Hippocampal formation (tissue), 2 donors: ENCODE results near the gene PSAT1.
A peak's percentile ranks its signal among the peaks of the same experiment; 100 is the strongest.

Experiments used
- DNase-seq, 2 donors: peaks; one replicate each; lab custom pipeline; 2025; lab: John Stamatoyannopoulos, UW

Gene PSAT1

GRCh38 chr9:78365748-78366697, 69.1 kb downstream of the PSAT1 start:
- peak in 1 of 2 donors; percentile 20 for DNase-seq

DNA sequence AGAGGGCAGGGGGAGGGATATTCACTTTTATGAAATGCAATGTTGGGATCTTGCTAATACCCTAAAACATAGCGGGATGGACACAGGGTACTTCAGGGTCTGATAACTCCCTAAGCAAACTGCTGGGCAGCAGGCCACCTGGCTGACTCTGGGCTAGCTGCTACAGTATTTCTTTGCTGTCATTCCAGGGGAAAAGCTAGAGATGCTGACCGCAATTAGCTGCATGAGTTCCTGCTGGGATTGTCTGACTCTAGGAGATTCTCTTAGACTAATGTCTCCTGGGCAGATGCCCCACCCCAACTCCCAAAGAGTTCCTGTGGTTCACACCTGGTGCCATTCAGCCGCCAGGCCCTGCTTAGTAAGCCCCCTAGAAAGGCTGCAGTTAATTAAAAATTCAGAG, 69.9 kb downstream of the PSAT1 start:
- DNase-seq = no peak

DNA sequence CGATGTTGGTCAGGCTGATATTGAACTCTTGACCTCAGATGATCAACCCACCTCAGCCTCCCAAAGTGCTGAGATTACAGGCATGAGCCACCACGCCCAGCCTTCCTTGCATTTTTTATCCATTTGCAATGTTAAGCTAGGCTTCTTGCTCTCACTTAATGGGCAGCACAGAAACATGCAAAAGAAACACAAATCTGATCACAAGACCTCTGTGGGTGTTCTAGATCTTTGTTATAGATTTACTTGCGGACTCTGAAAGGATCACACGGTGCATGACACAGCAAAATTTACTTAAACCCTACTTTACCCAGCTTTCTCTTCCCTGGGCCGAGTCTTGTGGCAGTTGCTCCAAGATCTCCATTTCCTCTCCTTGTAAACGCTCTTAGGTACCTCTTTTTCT, 71.3 kb downstream of the PSAT1 start:
- DNase-seq = no peak

DNA sequence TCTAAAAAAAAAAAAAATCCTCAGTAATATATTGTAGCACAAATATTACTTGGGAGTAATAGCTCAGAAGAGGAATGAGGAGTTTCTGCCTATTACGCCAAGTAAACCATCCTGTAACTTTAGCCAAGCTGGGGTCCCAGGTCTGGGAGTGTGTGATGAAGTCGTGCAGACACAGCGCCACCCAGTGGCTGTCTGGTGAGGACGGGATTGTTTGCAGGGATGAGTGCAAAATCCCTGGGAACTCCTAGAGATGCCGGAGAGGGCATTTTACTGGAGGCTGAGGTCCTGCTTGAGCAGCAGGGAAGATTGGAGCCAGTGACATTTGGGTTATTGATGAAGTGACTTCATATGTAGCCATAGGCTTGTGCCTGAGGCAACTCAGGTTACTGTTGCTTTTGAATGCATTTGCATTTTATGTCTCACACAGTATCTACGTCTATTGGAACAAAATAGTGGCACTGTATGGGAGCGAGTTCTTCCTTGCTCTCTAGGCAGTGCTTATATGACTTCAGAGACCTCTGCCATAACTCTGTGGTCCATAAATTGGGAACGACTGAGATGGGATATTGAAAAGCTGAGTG, 72.8 kb downstream of the PSAT1 start:
- DNase-seq = peak; percentile 67 to 81

- DNase-seq = no peak
These were observed 74.1 kb downstream of the PSAT1 start for GRCh38 chr9:78370991-78371390.

DNA sequence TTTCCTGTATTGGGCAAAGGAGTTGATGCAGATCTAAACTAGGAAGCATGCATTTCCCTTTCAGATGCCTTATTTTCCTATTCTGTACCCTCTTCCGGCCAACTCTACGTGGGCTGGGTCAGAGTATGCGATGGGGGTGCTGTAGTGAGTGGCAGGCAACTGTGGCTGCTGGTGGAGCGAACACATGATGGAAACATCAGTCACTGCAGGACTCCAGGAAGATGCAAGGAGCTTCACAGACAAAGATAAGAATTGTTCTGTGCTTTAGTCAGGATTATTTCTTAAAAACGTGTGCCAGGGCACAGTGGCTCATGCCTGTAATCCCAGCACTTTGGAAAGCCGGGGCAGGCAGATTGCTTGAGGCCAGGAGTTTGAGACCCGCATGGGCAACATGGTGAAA, 75.1 kb downstream of the PSAT1 start:
- no peak for DNase-seq
